Activated CD4-positive, CD25-positive, alpha-beta regulatory T cell treated with anti-CD3 and anti-CD28 coated beads, Interleukin-2, amount 50 U/mL, for 16 hours (primary cell): Measurements from ENCODE around the gene SPECC1.
"Not testable (repeated sequence)": the region's sequence is repeated elsewhere in the genome, so short reads cannot be mapped to it uniquely, and the experiment has no call there.

Source experiments
- DNase-seq: peaks from one replicate; pipeline ENCODE4 v3.0.0-alpha.2; 2020; ENCODE audit warnings: low read depth, low spot score

Gene SPECC1

GRCh38 chr17:20010936-20011335 is 1.8 kb downstream of the SPECC1 start:
- DNase-seq, result no peak

DNA sequence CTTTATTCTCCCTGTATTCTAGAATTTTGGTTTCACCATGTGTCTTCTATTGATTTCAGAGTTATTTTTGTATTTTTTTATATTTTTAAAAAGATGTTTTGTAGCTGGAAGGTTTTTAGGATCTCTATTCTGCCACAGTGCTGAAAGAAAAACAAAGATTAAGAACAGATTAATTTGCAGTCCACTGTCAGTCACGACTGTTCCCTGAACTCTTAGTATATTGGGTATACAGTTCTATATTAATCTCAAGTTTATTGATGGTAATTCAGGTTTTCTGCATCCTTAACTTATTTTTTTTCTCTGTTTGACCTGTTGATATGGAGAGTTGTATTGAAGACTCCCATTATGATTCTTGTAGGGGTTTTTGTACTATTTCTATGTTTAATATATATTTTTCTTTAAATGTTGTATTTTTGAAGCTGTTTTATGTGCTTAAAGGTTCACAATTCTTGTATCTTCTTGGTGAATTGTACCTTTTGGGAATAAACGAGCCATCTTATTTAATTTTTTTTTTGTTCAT is 2.9 kb downstream of the SPECC1 start:
- no peak for DNase-seq

DNA sequence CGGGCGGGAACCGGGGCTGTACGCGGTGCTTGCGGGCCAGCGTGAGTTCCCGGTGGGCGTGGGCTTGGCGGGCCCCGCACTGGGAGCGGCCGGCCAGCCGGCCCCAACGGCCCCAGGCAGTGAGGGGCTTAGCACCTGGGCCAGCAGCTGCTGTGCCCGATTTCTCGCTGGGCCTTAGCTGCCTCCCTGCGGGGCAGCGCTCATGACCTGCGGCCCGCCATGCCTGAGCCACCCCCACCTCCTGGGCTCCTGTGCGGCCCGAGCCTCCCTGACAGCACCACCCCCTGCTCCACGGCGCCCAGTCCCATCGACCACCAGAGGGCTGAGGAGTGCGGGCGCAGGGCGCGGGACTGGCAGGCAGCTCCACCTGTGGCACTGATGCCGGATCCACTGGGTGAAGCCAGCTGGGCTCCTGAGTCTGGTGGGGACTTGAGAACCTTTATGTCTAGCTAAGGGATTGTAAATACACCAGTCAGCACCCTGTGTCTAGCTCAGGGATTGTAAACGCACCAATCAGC is 7.4 kb downstream of the SPECC1 start:
- not testable (repeated sequence) for DNase-seq

GRCh38 chr17:20022701-20023100 is 13.5 kb downstream of the SPECC1 start:
- no peak for DNase-seq

- DNase-seq, result no peak
Measured at GRCh38 chr17:20026960-20027359, 17.8 kb downstream of the SPECC1 start.

DNA sequence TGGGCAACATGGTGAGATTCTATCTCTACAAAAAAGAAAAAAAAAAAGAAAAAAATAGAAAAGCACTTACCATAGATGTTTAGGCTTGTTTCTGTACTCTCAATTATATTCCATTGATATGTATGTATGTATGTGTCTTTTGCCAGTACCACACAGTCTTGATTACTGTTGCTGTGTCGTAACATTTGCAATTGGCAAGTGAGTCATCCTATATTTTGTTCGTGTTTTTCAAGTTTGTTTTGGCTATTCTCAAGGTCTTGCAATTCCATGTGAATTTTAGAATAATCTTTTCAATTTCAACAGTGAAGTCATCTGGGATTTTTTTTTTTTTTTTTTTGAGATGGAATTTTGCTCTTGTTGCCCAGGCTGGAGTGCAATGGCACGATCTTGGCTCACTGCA is 19.3 kb downstream of the SPECC1 start:
- DNase-seq, result no peak

- no peak for DNase-seq
Measured at GRCh38 chr17:20032636-20033035, 23.5 kb downstream of the SPECC1 start.

GRCh38 chr17:20033415-20033814 is 24.3 kb downstream of the SPECC1 start:
- DNase-seq, result no peak

- no peak for DNase-seq
Measured at GRCh38 chr17:20035501-20035900, 26.3 kb downstream of the SPECC1 start.

DNA sequence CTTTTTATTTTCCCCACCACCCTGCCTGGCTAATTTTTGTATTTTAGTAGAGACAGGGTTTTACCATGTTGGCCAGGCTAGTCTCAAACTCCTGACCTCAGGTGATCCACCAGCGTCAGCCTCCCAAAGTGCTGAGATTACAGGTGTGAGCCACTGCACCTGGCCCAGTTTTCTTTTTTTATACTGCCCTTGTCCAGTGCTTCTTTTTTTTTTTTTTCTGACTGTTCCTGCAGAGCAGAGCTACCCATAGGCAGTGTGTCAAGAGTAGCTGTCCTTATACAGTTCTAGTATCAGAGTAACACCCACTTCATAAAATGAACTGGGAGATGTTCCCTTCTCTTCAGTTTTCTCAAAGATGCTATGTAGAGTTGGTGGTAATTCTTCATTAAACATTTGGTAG is 28.1 kb downstream of the SPECC1 start:
- DNase-seq, result not testable (repeated sequence)

GRCh38 chr17:20039037-20039436 is 29.9 kb downstream of the SPECC1 start:
- DNase-seq, result no peak

DNA sequence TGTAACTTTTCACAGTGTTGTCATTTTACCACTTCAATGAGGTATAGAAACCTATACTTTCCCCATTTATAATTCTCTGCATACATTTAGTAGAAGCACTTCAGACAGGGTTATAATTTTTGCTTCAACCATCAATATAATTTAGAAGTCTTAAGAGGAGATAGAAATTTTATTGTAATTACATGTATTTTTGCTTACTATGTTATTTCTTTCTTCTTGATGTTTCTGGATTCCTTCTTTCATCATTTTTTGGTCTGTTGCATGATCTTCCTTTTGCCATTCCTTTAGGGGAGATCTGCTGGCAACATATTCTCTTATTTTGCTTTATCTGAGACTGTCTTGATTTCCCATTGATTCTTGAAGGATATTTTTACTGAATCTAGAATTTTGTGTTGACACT is 31.1 kb downstream of the SPECC1 start:
- no peak for DNase-seq

DNA sequence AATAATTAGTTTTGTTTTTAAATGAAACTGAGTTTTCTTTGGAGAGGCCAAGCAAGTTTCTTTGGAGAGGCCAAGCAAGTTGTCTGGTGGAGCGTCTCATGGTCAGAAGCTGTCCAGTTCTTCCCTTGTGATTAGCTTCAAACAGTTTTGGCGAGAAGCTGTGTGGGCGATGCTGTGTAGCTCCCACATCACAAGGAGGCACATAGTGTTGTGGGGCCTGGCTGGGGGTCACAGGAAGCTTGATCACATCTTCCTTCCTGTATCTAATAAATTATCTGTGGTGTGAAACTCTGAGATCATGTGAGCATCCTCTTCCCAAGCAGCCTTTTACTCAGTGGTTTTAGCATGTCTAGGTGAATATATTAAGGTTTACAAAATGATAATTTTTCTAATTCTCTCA is 33.9 kb downstream of the SPECC1 start:
- DNase-seq, result no peak

DNA sequence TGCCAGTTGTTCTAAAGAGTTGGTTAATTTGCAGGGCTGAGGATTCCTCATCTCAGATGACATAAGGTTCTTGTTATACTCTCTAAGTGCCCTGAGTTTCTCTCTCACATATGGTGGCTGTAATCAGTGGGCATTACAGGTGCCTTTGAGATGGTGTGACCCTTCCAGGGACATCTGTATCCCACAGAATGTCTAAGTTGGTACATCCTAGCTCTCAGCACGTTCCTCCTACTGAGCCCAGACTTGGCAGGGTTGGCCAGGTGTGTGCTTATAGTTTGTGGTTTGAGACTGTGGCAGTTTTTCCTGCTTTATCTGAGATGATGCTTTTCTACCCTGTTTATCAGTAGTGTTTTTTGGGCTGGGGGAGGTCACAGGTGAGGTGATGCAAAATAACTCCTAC is 36.3 kb downstream of the SPECC1 start:
- DNase-seq, result no peak

GRCh38 chr17:20046629-20047028 is 37.5 kb downstream of the SPECC1 start:
- no peak for DNase-seq

DNA sequence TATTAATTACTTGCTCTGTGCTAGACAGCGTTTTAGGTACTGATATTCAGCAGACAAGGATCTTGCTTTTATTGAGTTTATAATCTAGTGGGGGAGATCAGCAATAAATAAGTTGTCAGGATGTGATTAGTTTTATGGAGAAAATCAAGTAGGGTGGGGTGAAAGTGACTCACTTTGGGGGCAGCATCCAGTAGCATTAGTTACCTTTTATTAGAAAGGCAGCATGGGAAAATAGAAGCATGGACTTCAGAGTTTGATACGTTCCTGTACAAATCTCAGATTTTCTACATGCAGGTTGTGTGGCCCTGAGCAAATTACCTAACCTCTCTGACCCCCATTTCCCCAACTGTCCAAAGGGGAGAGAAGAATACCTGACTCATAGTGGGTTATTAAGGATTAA is 42.5 kb downstream of the SPECC1 start:
- DNase-seq, result no peak

DNA sequence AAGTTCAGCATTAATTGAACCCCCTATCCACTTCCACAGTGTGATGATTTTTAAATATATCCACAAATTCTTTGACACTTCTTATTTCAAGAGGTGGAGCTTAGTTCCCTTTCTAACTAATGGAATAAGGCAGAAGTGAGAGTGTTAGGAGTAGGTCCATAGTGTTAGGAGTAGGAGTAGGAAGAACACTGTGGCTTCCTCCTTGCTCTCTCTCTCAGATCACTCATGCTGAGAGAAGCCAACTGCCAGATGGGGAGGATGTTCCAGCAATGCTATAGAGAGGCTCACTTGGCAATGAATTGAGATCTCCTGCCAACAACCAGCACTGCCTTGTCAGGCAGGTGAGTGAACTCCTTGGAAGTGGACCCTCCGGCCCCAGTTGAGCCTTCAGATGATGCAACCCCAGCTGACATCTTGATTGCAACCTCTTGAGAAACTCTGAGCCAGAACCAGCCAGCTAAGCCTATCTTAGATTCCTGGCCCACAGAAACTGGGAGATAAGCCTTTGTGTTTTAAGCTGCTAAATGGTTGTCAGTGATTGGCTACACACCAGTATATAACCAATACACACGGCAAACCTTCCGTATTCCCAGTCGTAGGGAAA is 44.3 kb downstream of the SPECC1 start:
- no peak for DNase-seq

DNA sequence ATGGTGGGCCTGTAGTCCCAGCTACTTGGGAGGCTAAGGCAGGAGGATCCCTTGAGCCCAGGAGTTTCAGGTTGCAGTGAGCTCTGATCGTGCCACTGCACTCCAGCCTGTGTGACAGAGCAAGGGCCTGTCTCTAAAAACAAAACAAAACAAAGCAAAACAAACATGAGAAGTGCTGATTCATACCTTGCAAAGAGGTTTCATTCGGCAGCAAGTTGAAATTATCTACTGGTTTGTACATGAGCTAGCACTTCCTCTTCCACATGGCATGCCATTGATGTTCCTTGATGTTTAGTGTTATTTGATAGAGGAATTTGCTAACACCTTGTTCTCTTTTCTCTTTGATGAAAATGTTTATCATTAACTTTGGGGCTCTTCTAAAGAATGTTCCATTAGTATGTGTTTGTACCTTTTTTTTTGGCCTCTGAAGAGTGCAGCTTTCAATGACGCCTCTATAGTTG is 50.6 kb downstream of the SPECC1 start:
- DNase-seq, result no peak

DNA sequence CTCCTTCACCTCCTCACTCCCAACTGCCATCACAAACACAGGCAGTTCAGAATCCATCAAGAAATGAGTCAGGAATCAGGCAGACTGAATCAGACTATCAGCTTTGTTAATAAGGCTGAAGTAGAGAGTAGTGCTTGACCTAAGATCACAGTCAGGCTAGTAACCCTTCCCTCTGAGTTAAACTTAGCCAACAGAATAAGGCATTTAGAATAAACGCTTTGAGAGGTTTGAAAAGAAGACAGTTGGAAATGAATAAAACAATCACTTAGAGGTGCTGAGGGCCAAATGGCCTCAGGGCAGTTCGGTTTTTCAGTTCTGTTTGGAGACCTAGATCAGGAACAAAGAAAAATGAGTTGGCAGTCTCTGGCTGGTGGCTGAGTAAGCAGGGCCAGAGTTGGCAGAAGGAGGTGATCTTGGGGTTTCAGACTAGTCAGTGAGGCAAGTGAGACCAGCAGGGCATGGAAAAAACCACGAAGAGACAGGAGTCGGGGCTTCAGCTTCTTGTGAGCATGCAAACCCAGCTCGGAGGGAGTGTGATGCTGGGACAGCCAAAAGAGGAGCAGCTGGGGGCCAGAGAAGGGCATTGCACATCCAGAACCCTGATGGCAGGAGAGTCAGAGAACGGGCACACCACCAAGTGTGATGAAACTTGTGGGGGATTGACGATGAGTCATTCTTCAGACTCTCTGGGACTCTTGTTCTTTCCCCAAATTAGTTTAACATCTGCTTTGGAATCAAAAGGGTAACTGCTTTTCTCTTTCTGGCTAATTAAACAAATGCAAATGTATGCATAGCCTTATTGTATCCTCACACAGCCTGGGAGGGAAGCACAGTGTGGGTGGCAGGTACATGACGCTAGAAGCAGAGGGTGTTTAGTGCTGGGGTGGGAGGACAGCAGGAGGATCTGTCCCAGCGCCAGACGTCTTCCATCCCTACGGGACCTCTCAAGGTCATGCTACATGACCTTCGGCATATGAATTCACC is 54.8 kb downstream of the SPECC1 start:
- no peak for DNase-seq

GRCh38 chr17:20066253-20066652 is 57.1 kb downstream of the SPECC1 start:
- no peak for DNase-seq

DNA sequence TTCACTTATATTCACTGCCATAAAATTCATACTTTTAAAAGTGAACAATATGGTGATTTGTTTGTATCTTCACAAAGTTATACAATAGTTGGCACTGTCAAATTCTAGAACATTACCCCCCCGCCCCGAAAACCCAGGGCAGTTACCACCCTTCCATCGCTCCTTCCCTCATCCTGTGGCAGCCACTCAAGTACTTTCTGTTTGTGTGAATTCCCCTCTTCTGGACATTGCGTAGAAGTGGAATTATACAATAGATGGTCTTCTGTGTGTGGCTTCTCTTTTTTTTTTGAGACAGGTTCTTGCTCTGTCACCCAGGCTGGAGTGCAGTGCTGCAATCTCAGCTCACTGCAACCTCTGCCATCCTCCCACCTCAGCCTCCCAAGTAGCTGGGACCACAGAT is 58.6 kb downstream of the SPECC1 start:
- DNase-seq, result no peak

DNA sequence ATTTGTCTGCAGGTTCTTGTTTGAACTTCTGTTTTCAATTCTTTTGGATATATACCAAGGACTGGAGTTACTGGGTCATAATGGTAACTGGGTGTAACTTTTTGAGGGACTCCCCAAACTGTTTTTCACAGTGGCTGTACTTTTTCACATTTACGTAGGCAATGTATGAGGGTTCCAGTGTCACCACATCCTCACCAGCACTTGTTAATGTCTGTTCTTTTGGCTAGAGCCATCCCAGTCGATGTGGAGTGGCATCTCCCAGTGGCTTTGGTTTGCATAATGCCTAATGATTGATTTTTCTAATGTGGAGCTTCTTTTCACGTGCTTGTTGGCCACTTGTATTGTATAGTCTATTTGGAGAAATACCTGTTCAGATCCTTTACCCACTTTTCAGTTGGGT is 59.3 kb downstream of the SPECC1 start:
- no peak for DNase-seq
